Measurements from ENCODE around the gene ARHGAP11B.
"Not testable (repeated sequence)": the region's sequence is repeated elsewhere in the genome, so short reads cannot be mapped to it uniquely, and the experiment has no call there.

The ARHGAP11B gene

DNA sequence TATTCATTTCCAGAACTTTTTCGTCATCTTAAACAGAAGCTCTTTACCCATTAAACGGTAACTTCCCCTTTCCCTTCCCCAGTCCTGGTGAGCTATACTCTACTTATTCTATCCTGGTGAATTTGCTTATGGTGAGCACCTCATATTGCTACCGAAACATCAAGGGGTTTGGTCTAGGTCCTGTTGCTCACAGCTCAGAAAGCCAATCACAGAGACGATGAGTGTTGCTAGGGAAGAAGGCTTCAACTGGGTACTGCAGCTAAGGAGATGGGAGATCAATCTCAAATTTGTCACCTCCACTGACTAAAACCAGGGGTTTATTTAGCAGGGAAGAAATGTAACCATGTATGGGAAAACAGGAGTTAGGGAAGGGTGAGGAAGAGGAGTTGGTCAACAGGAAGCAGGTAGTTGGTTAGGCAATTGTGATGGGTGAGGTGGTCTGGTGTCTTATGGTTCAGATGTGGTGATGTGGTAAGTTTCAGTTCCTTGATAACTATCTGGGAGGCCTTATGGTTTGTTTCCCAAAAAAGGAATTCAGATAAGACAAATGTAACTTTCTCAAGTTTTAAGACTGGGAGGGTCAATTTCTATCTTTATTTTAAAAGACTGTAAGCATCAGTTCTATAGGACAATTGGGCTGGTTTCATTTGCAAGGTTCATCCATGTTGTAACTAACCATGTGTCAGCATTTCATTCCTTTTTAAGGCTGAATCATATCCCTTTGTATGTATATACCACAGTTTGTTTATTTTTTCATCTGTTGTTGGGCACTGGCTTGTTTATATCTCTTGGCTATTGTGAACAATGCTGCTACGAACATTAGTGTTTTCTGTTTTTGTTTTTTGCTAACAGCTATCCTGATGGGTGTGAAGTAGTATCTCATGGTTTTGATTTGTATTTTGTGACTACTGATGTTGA is 24.3 kb downstream of the ARHGAP11B start:
- H3K9me3 ChIP-seq: no peaks in the 10 kb centered on the region
- DNase-seq (ENCODE audit: low spot score) (no peak), ATAC-seq (ENCODE audit: insufficient number of reproducible peaks, low FRiP score, low read depth) (no peak)
- TF ChIP-seq, protein P1, sequence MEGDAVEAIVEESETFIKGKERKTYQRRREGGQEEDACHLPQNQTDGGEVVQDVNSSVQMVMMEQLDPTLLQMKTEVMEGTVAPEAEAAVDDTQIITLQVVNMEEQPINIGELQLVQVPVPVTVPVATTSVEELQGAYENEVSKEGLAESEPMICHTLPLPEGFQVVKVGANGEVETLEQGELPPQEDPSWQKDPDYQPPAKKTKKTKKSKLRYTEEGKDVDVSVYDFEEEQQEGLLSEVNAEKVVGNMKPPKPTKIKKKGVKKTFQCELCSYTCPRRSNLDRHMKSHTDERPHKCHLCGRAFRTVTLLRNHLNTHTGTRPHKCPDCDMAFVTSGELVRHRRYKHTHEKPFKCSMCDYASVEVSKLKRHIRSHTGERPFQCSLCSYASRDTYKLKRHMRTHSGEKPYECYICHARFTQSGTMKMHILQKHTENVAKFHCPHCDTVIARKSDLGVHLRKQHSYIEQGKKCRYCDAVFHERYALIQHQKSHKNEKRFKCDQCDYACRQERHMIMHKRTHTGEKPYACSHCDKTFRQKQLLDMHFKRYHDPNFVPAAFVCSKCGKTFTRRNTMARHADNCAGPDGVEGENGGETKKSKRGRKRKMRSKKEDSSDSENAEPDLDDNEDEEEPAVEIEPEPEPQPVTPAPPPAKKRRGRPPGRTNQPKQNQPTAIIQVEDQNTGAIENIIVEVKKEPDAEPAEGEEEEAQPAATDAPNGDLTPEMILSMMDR (IDR thresholded peaks at IDR 0.05): no peak
- no peaks in the 10 kb centered on the region for H3K4me1 ChIP-seq (ENCODE audit: control insufficient read depth in 1 of 2, low read depth in 2 of 2)
- no peaks in the 10 kb centered on the region for H3K27me3 ChIP-seq (replicated peaks; ENCODE audit: insufficient read depth)
- no peak overlapping the region for H3K27ac ChIP-seq
- H3K36me3 ChIP-seq: no peaks in the 10 kb centered on the region
- no peak overlapping the region for H3K4me3 ChIP-seq

DNA sequence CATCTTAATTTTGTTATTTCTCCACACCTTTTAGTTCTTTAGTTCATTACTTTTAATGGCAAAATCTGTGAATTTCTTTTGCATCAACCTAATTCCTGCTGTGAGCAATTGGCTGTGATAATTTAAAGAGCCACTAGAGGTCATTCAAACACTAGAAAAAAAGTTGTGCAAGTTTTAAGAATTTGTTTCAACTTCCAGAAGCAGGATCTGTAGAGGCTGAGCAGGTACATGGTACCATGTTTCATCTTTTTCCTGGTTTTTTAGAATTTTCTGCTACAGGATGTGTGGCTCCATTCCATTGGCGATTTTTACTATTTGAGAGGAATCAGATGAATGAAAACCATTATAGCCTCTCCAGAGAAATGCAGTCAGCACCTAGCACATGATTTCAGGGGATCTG is 35.2 kb downstream of the ARHGAP11B start:
- not testable (repeated sequence) for DNase-seq (ENCODE audit: low spot score); H3K4me1 ChIP-seq (ENCODE audit: control insufficient read depth in 1 of 2, low read depth in 2 of 2); H3K27me3 ChIP-seq (replicated peaks; ENCODE audit: insufficient read depth); H3K27ac ChIP-seq; H3K36me3 ChIP-seq; H3K9me3 ChIP-seq; H3K4me3 ChIP-seq; ATAC-seq (ENCODE audit: insufficient number of reproducible peaks, low FRiP score, low read depth)
- TF ChIP-seq, protein P1 (IDR thresholded peaks at IDR 0.05): peak; percentile 43

- H3K4me1 ChIP-seq (ENCODE audit: control insufficient read depth in 1 of 2, low read depth in 2 of 2); H3K27me3 ChIP-seq (replicated peaks; ENCODE audit: insufficient read depth); H3K27ac ChIP-seq; H3K36me3 ChIP-seq; DNase-seq (ENCODE audit: low spot score); H3K9me3 ChIP-seq; H3K4me3 ChIP-seq; ATAC-seq (ENCODE audit: insufficient number of reproducible peaks, low FRiP score, low read depth): not testable (repeated sequence)
Measured at GRCh38 chr15:30669621-30670020, 43.7 kb downstream of the ARHGAP11B start.

DNA sequence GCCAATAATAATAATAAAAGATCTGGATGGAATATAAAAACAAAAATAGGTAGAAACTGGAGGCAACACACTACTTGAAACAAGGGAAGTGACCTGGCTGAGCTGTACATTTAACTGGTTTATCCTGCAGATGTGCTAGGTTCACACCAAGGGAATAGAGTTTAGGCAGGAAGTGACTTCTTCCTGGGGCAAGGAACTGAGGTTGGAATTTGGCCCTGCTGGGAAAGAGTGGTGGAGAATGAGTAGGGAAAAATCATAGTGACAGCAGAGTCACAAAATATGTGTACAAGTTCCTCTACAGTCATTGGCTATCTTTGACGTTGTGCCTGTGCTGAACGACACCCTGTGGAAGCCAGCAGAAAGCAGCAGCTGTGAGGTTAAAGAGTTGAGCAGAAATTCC is 44.1 kb downstream of the ARHGAP11B start:
- no peaks in the 10 kb centered on the region for H3K27me3 ChIP-seq (replicated peaks; ENCODE audit: insufficient read depth)
- DNase-seq (ENCODE audit: low spot score): no peak
- no peaks in the 10 kb centered on the region for H3K4me1 ChIP-seq (ENCODE audit: control insufficient read depth in 1 of 2, low read depth in 2 of 2)
- no peak overlapping the region for H3K4me3 ChIP-seq
- H3K36me3 ChIP-seq: no peaks in the 10 kb centered on the region
- no peak overlapping the region for H3K27ac ChIP-seq
- TF ChIP-seq, protein P1 (IDR thresholded peaks at IDR 0.05): no peak
- no peaks in the 10 kb centered on the region for H3K9me3 ChIP-seq
- ATAC-seq (ENCODE audit: insufficient number of reproducible peaks, low FRiP score, low read depth): no peak

DNA sequence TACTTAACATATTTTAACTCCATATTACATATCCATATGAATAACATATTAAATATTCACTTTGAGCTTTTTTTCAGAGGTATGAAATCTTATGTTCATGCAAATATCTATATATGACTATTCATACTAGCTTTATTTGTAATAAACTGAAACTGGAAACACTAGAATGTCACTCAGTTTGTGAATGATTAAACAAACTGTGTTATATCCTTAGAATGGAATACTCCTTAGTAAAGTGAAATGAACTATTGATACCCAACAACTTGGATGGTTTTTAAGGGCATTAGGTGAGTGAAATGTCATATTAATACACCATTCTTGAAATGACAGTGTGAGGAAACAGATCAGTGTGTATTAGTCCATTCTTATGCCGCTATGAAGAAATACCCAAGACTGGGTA is 45.4 kb downstream of the ARHGAP11B start:
- DNase-seq (ENCODE audit: low spot score) (no peak), ATAC-seq (ENCODE audit: insufficient number of reproducible peaks, low FRiP score, low read depth) (no peak)
- Histone ChIP-seq H3K27ac (no peak overlapping the region), H3K36me3 (no peaks in the 10 kb centered on the region), H3K9me3 (no peaks in the 10 kb centered on the region), H3K4me1 (ENCODE audit: control insufficient read depth in 1 of 2, low read depth in 2 of 2) (no peaks in the 10 kb centered on the region), H3K4me3 (no peak overlapping the region), H3K27me3 (replicated peaks; ENCODE audit: insufficient read depth) (no peaks in the 10 kb centered on the region)
- TF ChIP-seq, protein P1 (IDR thresholded peaks at IDR 0.05): no peak

All from thoracic aorta (tissue), 2 donors.